H9 (cell line): ENCODE results near the gene FYCO1. TPM values are rescaled to one million over a fixed set of nuclear protein-coding genes. Genes with fewer than 3 reads are reported as not detected.

ENCODE experiments used
- DNase-seq: peaks from one replicate; pipeline ENCODE4 v3.0.0-alpha.2; 2017
- H2AFZ ChIP-seq: one replicate; pipeline ENCODE4 v1.6.1; 2013; ENCODE audit warnings: mild to moderate bottlenecking, low read length, control low read depth, moderate library complexity
- H2AK5ac ChIP-seq: 2 replicates; pipeline ENCODE4 v1.6.1; 2013; ENCODE audit warnings: low read length, control low read depth, mixed read lengths; ENCODE audit not compliant: insufficient read length
- H2BK120ac ChIP-seq: one replicate; pipeline ENCODE4 v1.6.1; 2013; ENCODE audit warnings: low read depth, mild to moderate bottlenecking, low read length, control low read depth, inconsistent platforms; ENCODE audit not compliant: poor library complexity, severe bottlenecking
- H2BK12ac ChIP-seq: 2 replicates; pipeline ENCODE4 v1.6.1; 2013; ENCODE audit warnings: low read length, control low read depth, mixed read lengths, low read depth; ENCODE audit not compliant: insufficient read length
- H2BK15ac ChIP-seq: 2 replicates; pipeline ENCODE4 v1.6.1; 2013; ENCODE audit warnings: low read depth, low read length, control low read depth
- H2BK20ac ChIP-seq: one replicate; pipeline ENCODE4 v1.6.1; 2013; ENCODE audit warnings: low read depth, mild to moderate bottlenecking, low read length, control low read depth, inconsistent platforms; ENCODE audit not compliant: poor library complexity, severe bottlenecking
- H2BK5ac ChIP-seq: 2 replicates; pipeline ENCODE4 v1.6.1; 2013; ENCODE audit warnings: low read length, control low read depth, mixed read lengths; ENCODE audit not compliant: insufficient read length
- H3K14ac ChIP-seq: 2 replicates; pipeline ENCODE4 v1.6.1; 2013; ENCODE audit warnings: low read length, control low read depth; ENCODE audit not compliant: insufficient read depth
- H3K18ac ChIP-seq: 2 replicates; pipeline ENCODE4 v1.6.1; 2013; ENCODE audit warnings: low read depth, mild to moderate bottlenecking, mixed read lengths, low read length, control low read depth; ENCODE audit not compliant: insufficient read length
- H3K23ac ChIP-seq: 2 replicates; pipeline ENCODE4 v1.6.1; 2013; ENCODE audit warnings: low read length, control low read depth, mixed read lengths, low read depth; ENCODE audit not compliant: insufficient read length
- H3K23me2 ChIP-seq: 2 replicates; pipeline ENCODE4 v1.6.1; 2013; ENCODE audit warnings: low read depth, mild to moderate bottlenecking, mixed read lengths, low read length, control low read depth; ENCODE audit not compliant: insufficient read length, poor library complexity, severe bottlenecking
- H3K27ac ChIP-seq: 2 replicates; pipeline ENCODE4 v1.5.1; 2013; ENCODE audit warnings: low read length, control low read depth, mixed read lengths, low read depth; ENCODE audit not compliant: insufficient read length
- H3K27me3 ChIP-seq: 2 replicates; pipeline ENCODE4 v1.6.1; 2013; ENCODE audit warnings: low read length, control low read depth, inconsistent platforms; ENCODE audit not compliant: insufficient read depth
- H3K4ac ChIP-seq: 2 replicates; pipeline ENCODE4 v1.6.1; 2013; ENCODE audit warnings: low read depth, mild to moderate bottlenecking, control low read depth, inconsistent platforms, low read length, moderate library complexity
- H3K4me1 ChIP-seq: 2 replicates; pipeline ENCODE4 v1.6.1; 2013; ENCODE audit warnings: low read length, control low read depth, inconsistent platforms; ENCODE audit not compliant: insufficient read depth
- H3K4me2 ChIP-seq: 2 replicates; pipeline ENCODE4 v1.6.1; 2013; ENCODE audit warnings: low read length, control low read depth, mixed read lengths; ENCODE audit not compliant: insufficient read length, insufficient read depth
- H3K56ac ChIP-seq: 2 replicates; pipeline ENCODE4 v1.6.1; 2013; ENCODE audit warnings: low read depth, mild to moderate bottlenecking, mixed read lengths, low read length, control low read depth; ENCODE audit not compliant: insufficient read length
- H3K79me1 ChIP-seq: 2 replicates; pipeline ENCODE4 v1.6.1; 2013; ENCODE audit warnings: low read depth, mild to moderate bottlenecking, moderate library complexity, low read length, control low read depth, inconsistent platforms; ENCODE audit not compliant: insufficient read depth, poor library complexity, severe bottlenecking
- H3K79me2 ChIP-seq: 2 replicates; pipeline ENCODE4 v1.6.1; 2013; ENCODE audit warnings: low read length, control low read depth, inconsistent platforms; ENCODE audit not compliant: insufficient read depth
- H3K9ac ChIP-seq: 2 replicates; pipeline ENCODE4 v1.6.1; 2013; ENCODE audit warnings: low read length, control low read depth, mixed read lengths; ENCODE audit not compliant: insufficient read length; ENCODE audit errors: extremely low read depth
- H3K9me3 ChIP-seq: one replicate; pipeline ENCODE4 v1.6.1; 2013; ENCODE audit warnings: low read depth, low read length, inconsistent platforms; ENCODE audit not compliant: control insufficient read depth
- H3T11ph ChIP-seq: one replicate; pipeline ENCODE4 v1.6.1; 2013; ENCODE audit warnings: mild to moderate bottlenecking, low read length, control low read depth, inconsistent platforms
- H4K20me1 ChIP-seq: one replicate; pipeline ENCODE4 v1.6.1; 2013; ENCODE audit not compliant: control insufficient read depth, insufficient read length, insufficient read depth
- H4K5ac ChIP-seq: 2 replicates; pipeline ENCODE4 v1.6.1; 2013; ENCODE audit warnings: low read depth, mild to moderate bottlenecking, mixed read lengths, low read length, control low read depth; ENCODE audit not compliant: insufficient read length
- H4K8ac ChIP-seq: replicated peaks from 2 replicates; pipeline ENCODE4 v1.6.1; 2013; ENCODE audit warnings: low read length, control low read depth, mixed read lengths, low read depth; ENCODE audit not compliant: insufficient read length
- H4K91ac ChIP-seq: 2 replicates; pipeline ENCODE4 v1.6.1; 2013; ENCODE audit warnings: low read depth, mild to moderate bottlenecking, moderate library complexity, mixed read lengths, low read length, control low read depth; ENCODE audit not compliant: insufficient read length
- H3K27ac Mint-ChIP-seq, 3 experiments: 2 replicates in 2 of 3; 3 replicates in 1 of 3; pipeline ENCODE4 v1.8.0; 2020 to 2021; ENCODE audit warnings: mixed read lengths in 3 of 3, mild to moderate bottlenecking in 1 of 3, moderate library complexity in 1 of 3
- H3K27me3 Mint-ChIP-seq: 2 replicates; pipeline ENCODE4 v1.8.0; 2021; ENCODE audit warnings: low read depth, mild to moderate bottlenecking, moderate library complexity, mixed read lengths
- H3K36me3 Mint-ChIP-seq, 3 experiments: 2 replicates in 2 of 3; 3 replicates in 1 of 3; pipeline ENCODE4 v1.8.0; 2020 to 2021; ENCODE audit warnings: low read depth in 3 of 3, mixed read lengths in 3 of 3; ENCODE audit not compliant: insufficient read depth in 1 of 3
- H3K4me1 Mint-ChIP-seq, 2 experiments: 2 replicates each; pipeline ENCODE4 v1.8.0; 2020; ENCODE audit warnings: mixed read lengths in 2 of 2
- H3K4me3 Mint-ChIP-seq, 2 experiments: 2 replicates in 1 of 2; 3 replicates in 1 of 2; pipeline ENCODE4 v1.8.0; 2020 to 2021; ENCODE audit warnings: mild to moderate bottlenecking in 2 of 2, mixed read lengths in 2 of 2, moderate library complexity in 1 of 2
- H3K9me3 Mint-ChIP-seq, 2 experiments: 2 replicates in 1 of 2; 3 replicates in 1 of 2; pipeline ENCODE4 v1.8.0; 2020; ENCODE audit warnings: mild to moderate bottlenecking in 2 of 2, mixed read lengths in 2 of 2, moderate library complexity in 1 of 2
- WGBS: extraction: QIAGEN DNeasy Blood & Tissue Kit; methylation state at CpG from one replicate; pipeline ENCODE4 v1.1.7; 2013; ENCODE audit warnings: missing lambda C conversion rate, low lambda C conversion rate, mixed read lengths; ENCODE audit not compliant: insufficient read length; ENCODE audit errors: extremely low coverage; 5-methylcytosine and 5-hydroxymethylcytosine counted together
- total RNA-seq: library from RNA; stranded (reverse); gene quantifications from 2 replicates; pipeline ENCODE4 v1.2.1, GENCODE V29; 2021
- TF ChIP-seq, protein P1 (sequence below): fragments of 200-600 bp; sonication (generic); conservative IDR thresholded peaks from 3 replicates; pipeline ENCODE4 v1.8.0; 2021; ENCODE audit warnings: antibody characterized with exemption, mild to moderate bottlenecking

Gene FYCO1
- total RNA-seq, 1 experiment from 2014 or later, result 10.4 TPM

DNA sequence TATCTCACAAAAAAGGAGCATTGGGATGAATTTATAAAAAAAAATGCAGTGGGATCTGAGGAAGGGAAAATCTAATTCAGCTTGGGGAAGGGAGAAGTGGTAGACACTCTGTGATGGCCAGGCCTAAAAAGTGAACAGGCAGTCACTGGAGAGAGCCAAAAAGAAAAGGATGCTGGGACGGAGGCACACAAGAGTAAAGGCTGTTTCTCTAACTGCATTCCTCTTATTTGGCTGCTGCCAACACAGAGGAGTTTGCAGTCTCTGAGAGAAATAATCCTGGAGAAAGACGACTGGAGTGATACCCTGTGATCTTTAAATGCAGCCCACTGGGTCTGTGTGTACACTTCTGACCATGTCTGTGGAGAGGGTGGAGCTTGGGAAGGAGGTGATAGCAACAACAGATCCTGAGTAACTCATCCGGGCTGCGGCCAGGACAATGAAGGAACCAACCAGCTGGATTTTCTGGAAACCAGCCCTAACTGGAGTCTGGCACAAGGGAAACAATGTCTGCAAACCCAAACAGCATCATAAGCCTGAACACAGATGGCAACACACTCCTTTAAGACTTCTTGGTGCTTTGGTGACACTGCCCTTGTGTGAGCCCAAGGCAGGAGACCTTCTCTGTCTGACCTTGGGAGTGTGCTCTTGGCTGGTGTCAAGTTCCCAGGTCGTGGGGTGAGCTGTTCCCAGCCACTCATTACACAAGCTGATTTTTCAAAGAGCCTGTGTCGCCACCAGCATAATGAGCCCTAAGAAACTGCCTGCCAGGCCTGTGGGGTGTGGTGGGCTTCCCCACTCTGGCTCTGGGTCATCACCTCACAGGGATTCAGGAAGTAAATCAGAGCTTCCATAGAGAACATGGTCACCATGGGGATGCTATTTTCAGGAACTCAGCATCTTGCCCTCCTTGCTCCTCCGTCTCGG lies 8.0 kb downstream of the FYCO1 start:
- no peak overlapping the region for H2BK20ac ChIP-seq
- no peak overlapping the region for H3K23ac ChIP-seq
- peaks cover 3 to 27% (median 21%) of the 10 kb centered on the region in 3 experiments for H3K36me3 Mint-ChIP-seq
- no peak for DNase-seq
- no peak overlapping the region for H3K4ac ChIP-seq
- H3K27me3 Mint-ChIP-seq, result no peaks in the 10 kb centered on the region
- no peaks in the 10 kb centered on the region for H3K27me3 ChIP-seq
- H3K79me2 ChIP-seq, result peaks cover 2% of the 10 kb centered on the region
- H3K4me1 ChIP-seq, result peaks cover 6% of the 10 kb centered on the region; the same call in 1 of the 2 replicates
- no peak overlapping the region for H4K91ac ChIP-seq
- no peak overlapping the region for H3K4me2 ChIP-seq
- H4K8ac ChIP-seq, result no peak overlapping the region
- no peak overlapping the region for H3K56ac ChIP-seq
- no peak overlapping the region for H3K9ac ChIP-seq
- H4K5ac ChIP-seq, result no peak overlapping the region
- peaks cover 6% of the 10 kb centered on the region for H3K79me1 ChIP-seq
- H3K18ac ChIP-seq, result no peak overlapping the region
- no peak overlapping the region for H3T11ph ChIP-seq
- H3K9me3 ChIP-seq, result no peaks in the 10 kb centered on the region
- H2AFZ ChIP-seq, result no peak overlapping the region
- H2AK5ac ChIP-seq, result no peak overlapping the region
- no CpG with 5 or more reads among the region's 8 CpGs for WGBS
- no peak overlapping the region for H3K27ac ChIP-seq
- no peak overlapping the region for H2BK5ac ChIP-seq
- no peak overlapping the region for H2BK12ac ChIP-seq
- no peak overlapping the region for H2BK15ac ChIP-seq
- H3K9me3 Mint-ChIP-seq, result no peaks in the 10 kb centered on the region
- H3K14ac ChIP-seq, result no peak overlapping the region
- H4K20me1 ChIP-seq, result no peaks in the 10 kb centered on the region
- TF ChIP-seq, protein P1, sequence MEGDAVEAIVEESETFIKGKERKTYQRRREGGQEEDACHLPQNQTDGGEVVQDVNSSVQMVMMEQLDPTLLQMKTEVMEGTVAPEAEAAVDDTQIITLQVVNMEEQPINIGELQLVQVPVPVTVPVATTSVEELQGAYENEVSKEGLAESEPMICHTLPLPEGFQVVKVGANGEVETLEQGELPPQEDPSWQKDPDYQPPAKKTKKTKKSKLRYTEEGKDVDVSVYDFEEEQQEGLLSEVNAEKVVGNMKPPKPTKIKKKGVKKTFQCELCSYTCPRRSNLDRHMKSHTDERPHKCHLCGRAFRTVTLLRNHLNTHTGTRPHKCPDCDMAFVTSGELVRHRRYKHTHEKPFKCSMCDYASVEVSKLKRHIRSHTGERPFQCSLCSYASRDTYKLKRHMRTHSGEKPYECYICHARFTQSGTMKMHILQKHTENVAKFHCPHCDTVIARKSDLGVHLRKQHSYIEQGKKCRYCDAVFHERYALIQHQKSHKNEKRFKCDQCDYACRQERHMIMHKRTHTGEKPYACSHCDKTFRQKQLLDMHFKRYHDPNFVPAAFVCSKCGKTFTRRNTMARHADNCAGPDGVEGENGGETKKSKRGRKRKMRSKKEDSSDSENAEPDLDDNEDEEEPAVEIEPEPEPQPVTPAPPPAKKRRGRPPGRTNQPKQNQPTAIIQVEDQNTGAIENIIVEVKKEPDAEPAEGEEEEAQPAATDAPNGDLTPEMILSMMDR, result no peak
- H3K4me3 Mint-ChIP-seq, result no peak overlapping the region
- H3K27ac Mint-ChIP-seq, result peak overlapping the region in 1 of 3 experiments; percentile 32; a peak in 3 of 7 replicates
- H2BK120ac ChIP-seq, result no peak overlapping the region
- no peaks in the 10 kb centered on the region for H3K23me2 ChIP-seq
- peaks cover 20 to 21% of the 10 kb centered on the region in 2 experiments for H3K4me1 Mint-ChIP-seq
